NCI-H146 treated with DMSO at 0.1 percent for 48 hours (cell line): ENCODE measurements around the gene BET1.

Source experiments
- DNase-seq: peaks from one replicate; lab custom pipeline; 2025; ENCODE audit not compliant: unreplicated experiment; lab: John Stamatoyannopoulos, UW

The BET1 gene

GRCh38 chr7:94012746-94013145, 8.6 kb upstream of the BET1 start:
- DNase-seq = no peak

DNA sequence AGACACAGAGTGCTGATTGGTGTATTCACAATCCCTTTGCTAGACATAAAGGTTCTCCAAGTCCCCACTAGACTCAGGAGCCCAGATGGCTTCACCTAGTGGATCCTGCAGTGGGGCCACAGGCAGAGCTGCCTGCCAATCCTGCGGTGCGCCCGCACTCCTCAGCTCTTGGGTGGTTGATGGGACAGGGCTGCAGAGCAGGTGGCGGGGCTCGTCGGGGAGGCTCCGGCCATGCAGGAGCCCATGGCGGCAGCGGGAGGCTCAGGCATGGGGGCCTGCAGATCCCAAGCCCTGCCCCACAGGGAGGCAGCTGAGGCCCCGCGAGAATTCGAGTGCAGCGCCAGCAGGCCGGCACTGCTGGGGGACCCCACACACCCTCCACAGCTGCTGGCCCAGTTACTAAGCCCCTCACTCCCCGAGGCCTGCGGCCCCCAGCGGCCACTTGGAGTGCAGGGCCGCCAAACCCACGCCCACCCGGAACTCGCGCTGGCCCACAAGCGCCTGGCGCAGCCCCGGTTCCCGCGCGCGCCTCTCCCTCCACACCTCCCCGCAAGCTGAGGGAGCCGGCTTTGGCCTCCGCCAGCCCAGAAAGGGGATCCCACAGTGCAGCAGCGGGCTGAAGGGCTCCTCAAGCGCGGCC, 7.7 kb upstream of the BET1 start:
- DNase-seq = no peak

DNA sequence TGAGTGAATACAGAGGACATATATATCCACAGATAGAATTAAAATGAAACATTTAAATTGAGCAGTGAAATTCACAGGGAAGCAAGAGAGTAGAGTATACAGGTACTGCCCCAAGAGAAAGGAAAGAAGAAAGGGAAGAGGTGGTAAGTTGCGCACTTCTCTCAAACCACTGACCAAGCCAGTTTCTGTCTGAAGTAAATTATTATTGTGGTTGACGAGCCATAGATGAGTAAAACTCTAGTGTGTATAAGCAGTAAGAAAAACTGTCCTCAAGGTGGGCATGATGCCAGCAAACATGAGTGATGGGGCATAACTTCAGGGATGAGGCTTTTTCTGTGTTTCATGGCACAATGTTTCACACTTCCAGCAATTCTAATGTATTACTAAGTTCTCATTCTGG, 4.4 kb upstream of the BET1 start:
- no peak for DNase-seq

GRCh38 chr7:94005753-94006152, 1.6 kb upstream of the BET1 start:
- no peak for DNase-seq

GRCh38 chr7:94003446-94004023, 620 bp downstream of the BET1 start:
- peak; percentile 34 for DNase-seq

DNA sequence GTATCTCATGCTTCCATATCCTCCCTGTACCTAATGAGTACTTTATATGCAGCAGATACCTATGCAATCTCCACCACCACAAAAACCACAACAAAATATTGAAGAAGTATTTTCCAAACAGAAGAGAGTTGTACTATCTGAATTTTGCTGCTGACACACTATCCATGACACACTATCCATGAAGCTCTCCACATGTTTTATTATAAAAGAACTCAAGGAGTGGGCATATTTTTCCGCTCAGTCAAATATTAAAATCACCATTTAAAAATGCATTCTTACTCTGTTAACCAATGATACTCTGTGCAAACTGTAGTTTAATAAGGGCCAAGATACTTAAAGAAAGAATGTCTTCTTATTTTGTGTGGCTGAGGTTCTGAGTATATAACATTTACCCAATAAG, 2.8 kb downstream of the BET1 start:
- DNase-seq = no peak

GRCh38 chr7:93997868-93998267, 6.3 kb downstream of the BET1 start:
- DNase-seq = no peak

GRCh38 chr7:93992421-93993110, 11.6 kb downstream of the BET1 start:
- DNase-seq = no peak

DNA sequence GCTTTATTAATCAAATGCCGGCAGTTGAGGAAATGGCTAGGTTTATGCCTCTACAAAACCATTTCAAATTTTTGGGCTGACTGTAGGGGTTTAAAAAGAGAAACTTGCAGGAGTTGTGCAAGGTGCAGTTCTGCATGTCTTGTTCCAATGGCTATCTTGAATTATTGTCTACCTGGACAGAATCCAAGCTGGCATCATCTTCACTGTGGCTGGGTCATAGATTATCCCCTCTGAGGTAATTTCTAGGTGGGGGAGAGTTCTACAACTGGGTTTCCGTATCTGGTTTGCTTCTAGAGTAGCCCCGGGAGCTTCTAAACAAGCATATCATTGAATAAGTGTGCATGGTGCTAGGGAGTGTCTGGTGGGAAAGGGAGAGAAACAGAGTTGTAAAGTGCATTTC, 16.9 kb downstream of the BET1 start:
- DNase-seq = no peak

DNA sequence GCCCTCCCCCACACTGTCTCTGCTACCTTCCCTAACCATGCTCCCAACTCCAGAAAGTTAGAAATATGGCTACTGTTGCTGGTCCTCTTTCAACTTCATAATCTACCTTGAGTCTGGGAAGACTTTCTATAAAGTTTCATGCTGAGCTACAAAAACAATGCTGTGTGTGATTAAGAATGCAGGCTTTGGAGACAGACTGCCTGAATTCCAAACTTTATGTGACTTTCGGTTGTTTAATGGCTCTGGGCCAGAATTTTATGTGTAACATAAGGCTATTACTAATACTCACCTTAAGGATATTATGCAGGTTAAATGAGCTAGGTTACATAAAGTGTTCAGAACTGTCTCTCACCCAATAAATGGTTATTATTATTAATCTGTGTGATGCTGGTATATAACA, 19.1 kb downstream of the BET1 start:
- no peak for DNase-seq

- DNase-seq = no peak
These were observed 20.1 kb downstream of the BET1 start for GRCh38 chr7:93984024-93984423.

GRCh38 chr7:93981480-93981874, 22.7 kb downstream of the BET1 start:
- DNase-seq = no peak

GRCh38 chr7:93980744-93981479, 23.2 kb downstream of the BET1 start:
- no peak for DNase-seq

- DNase-seq = no peak
These were observed 26.8 kb downstream of the BET1 start for GRCh38 chr7:93977211-93977950.

DNA sequence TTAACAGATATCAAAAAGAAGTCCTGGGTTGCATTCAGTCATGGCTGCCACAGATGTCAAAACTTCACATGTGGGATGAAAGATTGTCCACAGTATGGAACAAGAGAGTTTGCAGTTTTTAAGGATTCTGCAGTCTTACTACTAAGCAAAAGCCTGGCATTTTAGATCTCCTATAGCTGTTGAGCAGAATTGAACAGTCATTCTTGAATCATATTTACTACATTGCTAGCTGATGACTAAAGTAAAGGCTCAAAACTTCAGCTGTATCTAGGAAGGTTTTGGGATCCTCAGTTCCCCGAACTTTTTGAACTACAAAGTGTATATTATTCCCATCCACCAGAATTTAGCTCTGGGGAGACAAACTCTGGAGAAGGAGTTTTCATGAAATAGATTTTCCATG, 31.0 kb downstream of the BET1 start:
- no peak for DNase-seq

GRCh38 chr7:93972029-93972725, 32.0 kb downstream of the BET1 start:
- DNase-seq = no peak

DNA sequence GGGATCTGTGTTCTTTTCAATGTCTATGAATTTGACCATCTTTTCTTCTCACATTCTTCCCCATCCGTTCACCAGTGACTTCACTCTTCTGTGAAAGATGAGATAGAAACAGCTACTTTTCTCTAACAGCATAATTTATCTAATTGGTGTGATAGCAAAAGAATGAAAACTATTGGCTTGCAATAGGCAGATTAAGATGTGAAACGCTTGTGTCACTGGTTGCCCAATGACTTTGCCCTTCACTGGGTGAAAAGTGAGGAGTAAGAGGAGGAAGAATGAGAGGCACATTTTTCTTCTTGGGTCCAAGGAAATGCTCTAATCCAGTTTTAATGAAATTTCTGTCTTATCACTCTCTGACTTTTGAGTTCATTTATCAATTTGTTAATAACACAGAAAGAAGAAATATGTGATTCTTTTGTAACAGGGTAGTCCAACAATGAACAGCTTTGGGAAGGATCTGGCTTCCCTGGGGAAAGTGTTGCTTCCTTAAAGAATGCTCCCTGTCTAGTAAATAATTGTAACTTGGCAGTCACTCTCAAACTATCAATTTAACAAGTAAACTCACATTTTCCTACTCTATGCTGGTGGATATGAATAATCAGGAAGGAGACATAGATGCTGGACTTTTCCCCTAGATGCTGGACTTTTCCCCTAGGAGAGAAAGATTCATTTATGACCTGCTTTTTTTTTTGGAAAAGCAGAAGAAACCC, 35.1 kb downstream of the BET1 start:
- DNase-seq = no peak

DNA sequence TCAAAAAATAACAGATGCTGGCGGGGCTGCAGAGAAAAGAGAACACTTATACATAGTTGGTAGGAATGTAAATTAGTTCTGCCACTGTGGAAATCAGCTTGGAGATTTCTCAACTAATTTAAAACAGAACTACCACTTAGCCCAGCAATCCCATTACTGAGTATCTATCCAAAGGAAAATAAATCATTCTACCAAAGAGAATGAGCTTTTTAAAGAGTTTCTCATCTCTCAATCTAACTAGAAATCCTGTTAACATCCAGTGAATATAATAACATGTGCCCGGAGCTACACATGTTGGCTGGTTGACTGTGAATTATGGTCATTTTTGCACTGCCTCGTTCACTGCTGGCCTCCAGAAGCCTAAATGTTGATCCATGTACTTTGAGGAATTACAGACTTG, 39.3 kb downstream of the BET1 start:
- DNase-seq = no peak

DNA sequence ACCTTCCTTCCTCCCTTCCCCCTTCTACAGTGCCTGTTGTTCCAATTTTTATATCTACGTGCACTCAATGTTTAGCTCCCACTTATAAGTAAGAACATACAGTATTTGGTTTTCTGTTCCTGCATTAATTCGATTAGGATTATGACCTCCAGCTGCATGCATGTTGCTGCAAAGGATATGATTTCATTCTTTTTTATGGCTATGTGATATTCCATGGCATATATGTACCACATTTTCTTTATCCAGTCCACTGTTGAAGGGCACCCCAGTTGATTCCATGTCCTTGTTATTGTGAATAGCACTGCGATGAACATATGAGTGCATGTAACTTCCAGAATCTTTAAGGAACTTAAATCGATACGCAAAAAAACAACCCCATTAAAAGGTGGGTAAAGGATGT, 39.9 kb downstream of the BET1 start:
- DNase-seq = no peak

DNA sequence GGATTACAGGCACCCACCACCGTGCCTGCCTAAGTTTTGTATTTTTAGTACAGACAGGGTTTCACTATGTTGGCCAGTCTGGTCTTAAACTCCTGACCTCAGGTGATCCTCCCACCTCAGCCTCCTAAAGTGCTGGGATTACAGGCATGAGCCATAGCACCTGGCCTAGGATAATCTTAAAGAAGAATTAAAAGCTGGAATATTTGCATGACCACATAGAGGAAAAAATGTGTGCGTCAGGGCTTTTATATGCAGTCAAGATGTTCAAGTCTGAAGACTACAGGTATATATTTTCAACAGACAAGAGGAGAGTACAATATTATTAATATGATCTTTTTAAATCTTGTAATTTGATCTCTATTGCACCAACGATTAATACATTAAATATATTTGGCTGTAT, 43.2 kb downstream of the BET1 start:
- no peak for DNase-seq
